Stimulated activated CD4-positive, alpha-beta T cell treated with anti-CD3 and anti-CD28 coated beads, Interleukin-4, amount 100 ng/mL, for 48 hours (primary cell): Measurements from ENCODE around the gene UNC93B1.
"Not testable (repeated sequence)": the region's sequence is repeated elsewhere in the genome, so short reads cannot be mapped to it uniquely, and the experiment has no call there.

Experiments used
- DNase-seq, 2 donors: peaks; one replicate each; pipeline ENCODE4 v3.0.0-alpha.2; 2020; ENCODE audit warnings: low read depth in 2 of 2

The UNC93B1 gene

DNA sequence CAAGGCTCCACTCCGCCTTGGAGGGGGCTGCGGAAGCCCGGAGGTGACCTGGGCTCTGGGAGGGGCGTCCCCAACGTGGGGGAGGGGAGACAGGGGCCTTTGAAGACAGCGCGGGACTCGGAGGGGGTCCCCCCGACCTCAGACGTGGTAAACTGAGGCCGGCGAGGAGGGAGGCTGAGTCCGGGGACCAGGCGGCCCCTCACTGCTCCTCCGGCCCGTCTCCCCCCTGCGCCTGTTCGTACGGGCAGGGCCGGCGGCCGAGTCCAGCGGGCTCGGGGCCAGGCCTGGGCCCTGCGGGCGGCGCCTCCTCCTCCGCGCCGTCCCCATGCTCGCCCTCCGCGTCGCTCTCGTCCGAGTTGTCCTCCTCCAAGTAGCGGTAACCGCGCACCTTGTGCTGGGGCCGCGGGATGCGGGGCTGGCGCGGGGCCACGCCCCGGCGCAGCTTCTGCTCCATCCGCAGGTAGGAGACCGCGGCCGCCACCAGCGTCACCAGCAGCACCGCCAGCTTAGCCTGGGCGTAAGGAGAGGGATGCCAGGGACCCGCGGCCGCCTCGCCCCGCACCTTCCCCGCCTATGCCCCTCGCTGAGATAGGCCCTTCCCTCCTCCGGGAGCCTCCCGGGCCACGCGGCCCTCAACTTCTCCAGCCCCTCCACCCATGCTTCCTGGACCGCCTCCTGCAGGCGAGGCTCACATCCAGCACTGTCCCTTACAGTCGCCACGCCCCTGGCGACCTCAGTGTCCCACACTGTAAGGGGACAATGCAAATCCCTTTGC lies 12.4 kb downstream of the UNC93B1 start:
- not testable (repeated sequence) for DNase-seq

GRCh38 chr11:67990546-67991346 lies 13.2 kb downstream of the UNC93B1 start:
- not testable (repeated sequence) for DNase-seq

DNA sequence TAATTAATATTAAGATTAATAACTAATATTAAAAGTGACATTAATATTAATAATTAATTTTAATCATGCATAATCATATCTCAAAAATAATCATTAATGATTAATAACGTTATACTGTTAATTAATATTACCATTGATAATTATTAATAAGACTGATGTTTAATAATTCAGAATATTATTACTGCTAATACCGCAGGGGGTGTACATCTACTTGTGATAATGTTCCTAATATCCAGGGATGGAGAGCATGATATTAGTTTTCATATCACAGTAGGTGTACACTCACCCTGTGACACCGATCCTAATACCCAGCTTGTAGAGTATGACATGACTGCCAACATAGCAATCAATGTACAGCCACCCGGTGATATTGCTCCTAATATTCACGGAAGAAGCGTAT lies 18.6 kb downstream of the UNC93B1 start:
- DNase-seq = not testable (repeated sequence)

- DNase-seq = no peak
These were observed 19.9 kb downstream of the UNC93B1 start for GRCh38 chr11:67983951-67984350.

DNA sequence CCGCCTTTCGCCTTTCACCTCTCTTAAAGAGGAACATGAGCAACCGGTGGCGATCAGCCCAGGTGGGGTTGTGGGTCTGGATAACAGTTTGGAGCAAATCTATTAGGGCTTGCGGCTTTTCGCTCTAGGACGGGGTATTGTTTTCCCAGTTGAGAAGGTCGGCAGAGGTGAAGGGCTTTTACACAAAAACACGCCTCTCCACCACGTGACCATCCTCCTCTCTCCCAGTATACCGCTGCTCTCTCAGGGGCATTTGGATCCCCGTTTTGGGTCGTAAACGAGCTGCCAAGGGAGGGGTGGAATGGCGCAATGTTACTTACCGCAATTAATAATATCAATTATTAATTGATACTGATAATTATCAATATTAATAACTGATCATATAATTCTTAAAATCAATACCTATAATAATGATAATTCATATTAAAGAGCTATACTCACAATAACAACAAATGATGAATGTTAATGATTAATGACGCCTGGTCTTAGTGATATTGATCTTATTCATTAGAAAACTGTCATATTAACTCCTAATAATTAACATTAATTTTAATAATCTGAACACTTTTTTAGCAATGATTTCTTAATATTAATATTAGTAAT lies 21.5 kb downstream of the UNC93B1 start:
- not testable (repeated sequence) for DNase-seq

DNA sequence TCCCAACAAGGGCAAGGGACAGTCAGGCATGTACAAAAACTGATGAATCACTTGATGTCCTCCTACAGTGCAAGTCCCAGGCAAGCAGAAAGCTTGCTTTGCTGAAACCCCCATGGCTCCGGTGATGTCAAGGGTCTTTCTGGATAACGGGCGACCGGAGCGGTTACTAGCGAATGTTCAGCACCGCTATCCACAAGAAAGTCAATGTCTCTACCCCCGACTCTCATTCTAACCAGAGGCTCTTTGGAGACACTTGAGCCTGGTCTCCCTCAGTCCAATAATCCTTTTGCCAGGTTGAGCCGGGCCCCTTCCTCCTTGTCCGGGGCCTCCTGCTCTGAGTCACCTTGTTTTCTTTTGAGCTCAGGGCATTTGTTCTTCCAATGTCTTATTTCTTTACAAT lies 22.7 kb downstream of the UNC93B1 start:
- DNase-seq = not testable (repeated sequence)

DNA sequence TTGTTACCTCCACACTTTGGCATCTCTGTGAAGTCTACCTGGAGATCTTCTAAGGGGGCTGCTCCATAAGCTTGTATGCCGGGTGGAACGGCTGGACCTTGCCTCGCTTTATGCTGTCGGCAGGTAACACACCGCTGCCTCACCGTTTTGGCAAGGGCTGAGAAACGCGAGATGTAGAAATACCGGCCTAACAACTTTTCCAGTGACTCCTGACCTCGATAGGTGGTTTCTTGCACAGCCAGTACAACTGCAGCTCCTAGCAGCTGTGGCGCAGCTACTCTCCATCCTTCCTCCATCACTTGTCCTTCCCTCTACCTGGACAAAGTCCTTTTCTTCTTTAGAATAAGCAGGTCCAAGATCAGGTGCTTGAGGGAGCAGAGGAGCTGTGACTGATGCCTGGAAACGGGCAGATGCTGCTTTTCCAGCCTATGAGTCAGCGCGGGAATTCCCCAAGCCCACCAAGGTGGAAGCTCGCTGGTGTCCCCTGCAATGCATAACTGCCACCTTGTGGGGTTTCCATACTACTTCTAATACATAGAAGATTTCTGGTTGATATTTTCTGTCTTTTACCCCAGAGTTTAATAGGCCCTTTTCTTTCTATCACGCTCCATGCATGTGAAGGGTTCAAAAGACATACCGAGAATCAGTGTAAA lies 25.0 kb downstream of the UNC93B1 start:
- not testable (repeated sequence) for DNase-seq

DNA sequence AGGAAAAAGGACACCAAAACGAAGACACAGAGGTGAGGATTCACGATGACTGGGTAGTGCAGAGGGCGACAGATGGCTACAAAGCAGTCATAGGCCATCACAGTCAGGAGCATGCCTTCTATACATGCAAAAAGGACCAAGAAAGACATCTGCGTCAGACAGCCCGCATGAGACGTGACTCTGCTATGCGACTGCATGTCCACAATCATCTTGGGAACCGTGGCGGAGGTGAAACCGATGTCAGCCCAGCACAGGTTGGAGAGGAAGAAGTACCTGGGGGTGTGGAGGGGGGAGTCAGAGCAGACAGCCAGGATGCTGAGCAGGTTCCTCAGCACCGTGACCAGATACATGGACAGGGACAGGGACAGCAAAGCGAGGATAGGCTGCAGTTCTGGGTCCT lies 29.2 kb downstream of the UNC93B1 start:
- not testable (repeated sequence) for DNase-seq

- DNase-seq = not testable (repeated sequence)
These were observed 38.0 kb downstream of the UNC93B1 start for GRCh38 chr11:67965830-67966348.

GRCh38 chr11:67964746-67965145 lies 39.2 kb downstream of the UNC93B1 start:
- DNase-seq = not testable (repeated sequence)

GRCh38 chr11:67963879-67964278 lies 40.0 kb downstream of the UNC93B1 start:
- DNase-seq = not testable (repeated sequence)

- not testable (repeated sequence) for DNase-seq
These were observed 40.7 kb downstream of the UNC93B1 start for GRCh38 chr11:67963217-67963616.

DNA sequence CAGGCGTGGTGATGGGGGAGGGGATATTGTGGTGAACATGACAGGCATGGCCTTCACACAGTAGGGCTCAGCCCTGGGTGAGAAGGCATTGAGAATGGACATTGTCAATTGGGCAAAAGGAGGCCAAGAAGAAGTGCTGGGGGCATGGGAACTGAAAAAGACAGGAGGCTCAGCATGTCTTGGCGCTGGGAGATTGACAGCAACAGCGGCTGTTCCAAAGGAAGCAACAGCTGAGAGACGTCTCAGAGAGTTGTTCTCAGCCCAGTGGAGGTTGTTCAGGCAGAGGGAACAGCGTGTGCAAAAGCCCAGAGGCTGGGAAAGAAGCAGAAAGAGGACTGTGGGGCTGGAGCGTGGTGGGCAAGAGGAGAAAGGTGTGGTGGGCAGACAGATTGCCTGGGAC lies 47.7 kb downstream of the UNC93B1 start:
- DNase-seq = not testable (repeated sequence)

DNA sequence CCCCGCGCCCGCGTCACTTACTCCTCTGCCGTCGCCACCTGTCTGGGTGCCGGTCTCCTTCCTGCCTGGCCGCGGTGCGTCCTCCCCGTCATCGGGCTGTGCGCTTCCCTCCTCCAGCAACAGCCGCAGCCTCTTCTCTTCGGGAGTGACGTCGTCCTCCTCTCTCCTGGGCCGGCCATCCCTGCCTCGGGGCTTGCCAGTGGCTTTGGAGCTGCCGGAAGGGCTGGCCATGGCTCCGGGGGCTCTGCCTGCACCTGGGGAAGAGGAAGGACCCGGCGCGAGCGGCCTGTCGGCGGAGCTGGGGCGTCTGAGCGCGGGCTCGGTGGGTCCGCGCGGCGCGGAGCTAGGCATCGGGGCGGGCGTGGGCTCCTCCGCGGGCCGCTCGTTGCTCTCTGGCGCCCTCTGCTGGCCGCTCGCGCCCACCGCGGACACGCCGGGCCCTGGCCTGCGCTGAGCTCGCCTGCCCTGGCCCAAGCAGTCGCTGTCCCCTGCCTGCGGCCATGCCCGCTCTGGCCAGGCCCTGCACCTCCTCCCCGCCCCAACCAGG lies 48.4 kb downstream of the UNC93B1 start:
- peak; percentile 73 to 83 for DNase-seq

GRCh38 chr11:67954971-67955370 lies 48.9 kb downstream of the UNC93B1 start:
- DNase-seq = not testable (repeated sequence)

DNA sequence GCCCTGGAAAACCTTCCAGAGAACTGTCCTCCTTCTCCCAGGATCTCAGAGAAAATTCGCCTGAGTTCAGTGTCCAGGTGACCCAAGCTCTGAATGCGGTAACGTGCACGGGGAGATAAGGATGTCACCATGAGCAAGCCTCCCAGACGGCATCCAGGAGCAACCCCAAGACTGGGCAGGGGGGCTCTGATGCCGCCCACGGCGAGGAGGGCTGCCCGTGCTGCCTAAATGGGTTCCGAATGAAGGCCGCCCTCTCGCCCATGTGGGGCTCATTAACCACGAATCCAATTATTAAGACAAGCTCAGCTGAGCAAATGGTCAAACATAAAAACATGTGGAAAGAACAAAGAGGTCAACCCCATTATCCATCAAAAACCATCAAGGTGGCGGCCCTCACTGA lies 49.6 kb downstream of the UNC93B1 start:
- DNase-seq = not testable (repeated sequence)

DNA sequence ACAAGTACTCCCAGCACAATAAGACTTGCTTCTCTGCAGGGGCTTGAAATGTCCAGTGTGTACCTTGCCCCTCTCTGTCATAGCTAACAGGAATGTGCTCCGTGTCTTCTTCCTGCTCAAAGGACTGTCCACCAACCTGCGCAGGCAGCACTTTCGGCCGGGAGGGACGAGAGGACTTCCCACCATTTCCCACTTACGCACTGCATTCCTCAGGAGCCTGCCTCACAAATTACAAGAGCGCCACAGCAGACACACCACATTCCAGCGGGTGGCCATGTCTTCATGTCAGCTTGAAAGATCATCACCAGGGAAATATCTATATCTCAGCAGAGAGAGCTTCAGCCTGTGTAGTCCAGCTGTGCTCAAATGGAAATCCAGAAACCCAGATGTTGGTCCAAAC lies 53.2 kb downstream of the UNC93B1 start:
- not testable (repeated sequence) for DNase-seq

DNA sequence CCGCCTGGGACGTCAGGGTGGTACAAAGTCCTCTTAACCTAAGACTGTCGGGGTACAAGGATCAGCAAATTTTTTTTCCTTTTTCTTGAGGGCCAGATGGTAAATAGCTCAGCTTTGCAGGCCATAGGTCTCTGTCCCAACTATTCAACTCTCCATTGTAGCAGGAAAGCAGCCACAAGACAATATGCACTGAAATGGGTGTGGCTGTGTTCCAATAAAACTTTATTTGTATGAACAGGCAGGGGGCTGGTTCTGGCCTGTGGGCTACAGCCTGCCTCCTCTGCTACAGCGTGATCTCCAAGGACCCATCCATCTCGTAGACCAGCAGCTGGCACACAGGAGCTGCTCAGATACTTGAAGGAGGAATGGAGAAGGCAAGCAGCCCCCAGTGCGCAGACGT lies 56.1 kb downstream of the UNC93B1 start:
- DNase-seq = not testable (repeated sequence)

GRCh38 chr11:67946403-67946802 lies 57.5 kb downstream of the UNC93B1 start:
- not testable (repeated sequence) for DNase-seq

DNA sequence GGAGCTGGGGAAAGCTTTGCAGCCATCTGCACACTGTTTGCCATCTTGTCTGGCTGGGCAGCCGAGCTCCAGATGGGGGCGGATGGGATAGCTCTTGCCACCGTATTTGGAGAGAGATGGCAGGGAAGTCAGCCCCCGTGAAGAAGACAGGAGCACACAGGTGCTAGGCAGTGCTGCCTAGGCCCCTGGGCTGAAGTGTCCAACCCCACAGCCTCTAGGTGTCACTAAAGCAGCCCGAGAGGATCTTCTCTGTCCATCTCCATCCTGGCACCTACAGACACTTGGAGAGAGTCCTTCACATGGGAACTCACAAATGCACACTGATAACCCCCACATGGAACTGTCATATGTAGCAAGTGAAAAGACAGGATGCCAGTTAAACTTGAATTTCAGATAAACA lies 60.5 kb downstream of the UNC93B1 start:
- DNase-seq = not testable (repeated sequence)
